ENCODE results near the gene SFMBT1.
"Not testable (repeated sequence)": the region's sequence is repeated elsewhere in the genome, so short reads cannot be mapped to it uniquely, and the experiment has no call there.

The SFMBT1 gene

DNA sequence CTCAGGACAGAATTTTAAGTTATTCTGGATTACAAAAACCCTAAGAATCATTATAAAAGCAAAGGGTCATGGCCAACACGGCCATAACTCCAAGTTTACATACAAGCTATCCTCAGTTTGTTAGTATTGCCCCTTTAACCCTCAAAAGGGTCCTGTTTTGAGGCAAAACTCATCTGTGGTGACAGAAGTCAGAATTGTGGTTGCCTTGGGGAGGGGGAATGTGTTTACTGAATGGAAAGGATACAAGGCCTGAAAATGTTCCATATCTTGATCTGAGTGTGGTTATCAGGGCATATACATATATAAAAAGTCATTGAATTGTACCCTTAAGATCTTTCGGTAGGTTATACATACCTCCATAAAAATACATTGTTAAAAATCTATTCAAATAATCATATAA is 2.1 kb downstream of the SFMBT1 start:
- no peak for DNase-seq (ENCODE audit: low spot score)
- TF ChIP-seq, protein P1, sequence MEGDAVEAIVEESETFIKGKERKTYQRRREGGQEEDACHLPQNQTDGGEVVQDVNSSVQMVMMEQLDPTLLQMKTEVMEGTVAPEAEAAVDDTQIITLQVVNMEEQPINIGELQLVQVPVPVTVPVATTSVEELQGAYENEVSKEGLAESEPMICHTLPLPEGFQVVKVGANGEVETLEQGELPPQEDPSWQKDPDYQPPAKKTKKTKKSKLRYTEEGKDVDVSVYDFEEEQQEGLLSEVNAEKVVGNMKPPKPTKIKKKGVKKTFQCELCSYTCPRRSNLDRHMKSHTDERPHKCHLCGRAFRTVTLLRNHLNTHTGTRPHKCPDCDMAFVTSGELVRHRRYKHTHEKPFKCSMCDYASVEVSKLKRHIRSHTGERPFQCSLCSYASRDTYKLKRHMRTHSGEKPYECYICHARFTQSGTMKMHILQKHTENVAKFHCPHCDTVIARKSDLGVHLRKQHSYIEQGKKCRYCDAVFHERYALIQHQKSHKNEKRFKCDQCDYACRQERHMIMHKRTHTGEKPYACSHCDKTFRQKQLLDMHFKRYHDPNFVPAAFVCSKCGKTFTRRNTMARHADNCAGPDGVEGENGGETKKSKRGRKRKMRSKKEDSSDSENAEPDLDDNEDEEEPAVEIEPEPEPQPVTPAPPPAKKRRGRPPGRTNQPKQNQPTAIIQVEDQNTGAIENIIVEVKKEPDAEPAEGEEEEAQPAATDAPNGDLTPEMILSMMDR (IDR thresholded peaks at IDR 0.05; ENCODE audit: extremely low read depth, missing control alignments) = no peak

DNA sequence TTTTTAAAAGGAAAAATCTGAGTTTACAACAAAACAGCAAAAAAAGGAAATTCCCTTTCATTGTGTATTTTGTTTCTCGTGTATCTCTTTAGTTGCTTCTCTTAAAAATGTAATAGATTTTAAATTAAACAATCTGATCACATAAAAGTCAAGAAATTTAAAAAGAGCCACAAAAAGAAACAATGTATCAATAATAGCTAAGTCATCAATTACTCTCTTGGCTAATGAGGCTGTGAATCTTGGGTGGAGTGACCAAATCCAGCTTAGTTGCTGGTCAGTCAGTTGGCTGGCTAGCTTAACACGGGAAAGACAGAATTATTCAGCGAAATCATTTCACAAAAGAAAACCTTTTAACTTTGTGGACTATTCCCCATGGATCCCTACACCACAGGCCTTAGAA is 3.2 kb downstream of the SFMBT1 start:
- no peak for DNase-seq (ENCODE audit: low spot score)
- TF ChIP-seq, protein P1 (IDR thresholded peaks at IDR 0.05; ENCODE audit: extremely low read depth, missing control alignments) = no peak

GRCh38 chr3:53040351-53040820 is 5.5 kb downstream of the SFMBT1 start:
- TF ChIP-seq, protein P1 (IDR thresholded peaks at IDR 0.05; ENCODE audit: extremely low read depth, missing control alignments) = no peak
- no peak for DNase-seq (ENCODE audit: low spot score)

DNA sequence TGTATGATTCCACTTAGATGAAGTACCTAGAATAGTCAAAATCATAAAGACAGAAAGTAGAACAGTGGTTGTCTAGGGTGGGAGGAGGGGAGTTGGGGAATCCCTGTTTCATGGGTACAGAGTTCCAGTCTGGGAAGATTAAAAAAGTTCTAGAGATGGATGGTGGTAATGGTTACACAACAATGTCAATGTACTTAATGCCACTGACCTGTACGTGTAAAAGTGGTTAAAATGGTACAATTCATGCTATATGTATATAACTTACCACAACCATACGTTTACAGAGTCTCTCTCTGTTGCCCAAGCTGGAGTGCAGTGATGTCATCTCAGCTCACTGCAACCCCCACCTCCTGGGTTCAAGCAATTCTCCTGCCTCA is 6.5 kb downstream of the SFMBT1 start:
- TF ChIP-seq, protein P1 (IDR thresholded peaks at IDR 0.05; ENCODE audit: extremely low read depth, missing control alignments) = no peak
- DNase-seq (ENCODE audit: low spot score) = no peak

DNA sequence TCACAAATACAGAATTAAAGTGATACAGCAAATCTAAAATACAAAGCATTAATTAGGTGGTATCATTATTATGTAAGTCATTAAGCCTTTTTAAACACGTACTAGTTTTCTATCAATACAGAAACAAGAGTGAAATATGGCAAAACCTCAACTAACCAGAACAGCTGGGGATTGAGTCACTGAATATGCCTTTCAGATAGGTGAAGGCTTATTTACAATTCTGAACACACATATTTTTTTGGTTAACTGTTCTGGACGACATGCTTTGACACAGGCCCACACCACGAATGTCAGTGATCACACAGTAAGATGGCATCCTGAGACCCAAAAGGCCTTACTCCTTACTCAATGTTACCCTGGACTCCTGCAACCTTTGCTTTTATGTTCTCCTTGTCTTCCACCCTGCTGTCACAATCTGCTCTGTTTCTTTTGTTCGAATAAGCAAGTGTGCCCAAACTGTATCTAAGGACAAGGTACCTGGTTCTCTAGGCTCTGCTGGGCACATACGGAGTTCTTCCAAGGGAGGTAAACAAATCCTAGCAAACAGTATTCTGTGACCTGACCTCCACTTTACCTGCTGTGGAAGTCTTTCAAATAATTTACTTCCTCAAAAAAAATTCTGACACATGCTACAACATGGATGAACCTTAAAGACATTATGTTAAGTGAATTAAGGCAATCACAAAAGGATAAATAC is 7.0 kb downstream of the SFMBT1 start:
- no peak for DNase-seq (ENCODE audit: low spot score)
- TF ChIP-seq, protein P1 (IDR thresholded peaks at IDR 0.05; ENCODE audit: extremely low read depth, missing control alignments) = no peak

GRCh38 chr3:53035825-53036619 is 9.9 kb downstream of the SFMBT1 start:
- TF ChIP-seq, protein P1 (IDR thresholded peaks at IDR 0.05; ENCODE audit: extremely low read depth, missing control alignments) = no peak
- no peak for DNase-seq (ENCODE audit: low spot score)

GRCh38 chr3:53035018-53035417 is 10.9 kb downstream of the SFMBT1 start:
- DNase-seq (ENCODE audit: low spot score) = not testable (repeated sequence)

DNA sequence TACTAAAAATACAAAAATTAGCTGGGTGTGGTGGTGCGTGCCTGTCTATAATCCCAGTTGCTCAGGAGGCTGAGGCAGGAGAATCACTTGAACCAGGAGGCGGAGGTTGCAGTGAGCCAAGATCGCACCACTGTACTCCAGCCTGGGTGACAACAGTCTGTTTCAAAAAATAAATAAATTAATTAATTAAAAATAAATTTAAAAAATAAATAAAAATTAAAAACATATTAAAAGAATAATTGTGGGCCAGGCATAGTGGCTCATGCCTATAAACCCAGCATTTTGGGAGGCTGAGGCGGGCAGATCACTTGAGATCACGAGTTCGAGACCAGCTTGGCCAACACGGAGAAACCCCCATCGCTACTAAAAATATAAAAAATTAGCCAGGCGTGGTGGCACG is 11.5 kb downstream of the SFMBT1 start:
- DNase-seq (ENCODE audit: low spot score) = not testable (repeated sequence)
